SK-N-MC (cell line): Measurements from ENCODE around the gene DPM1.

Source experiments
- EZH2 ChIP-seq: fragments of 200-600 bp; sonication (generic); IDR thresholded peaks from one replicate; pipeline ENCODE4 v1.6.1; 2017; ENCODE audit warnings: antibody characterized with exemption
- FOXP2 ChIP-seq: optimal IDR thresholded peaks from 2 replicates; pipeline ENCODE3; 2011; ENCODE audit warnings: mild to moderate bottlenecking, moderate library complexity; ENCODE audit not compliant: insufficient read depth; ENCODE audit errors: extremely low read length, control extremely low read depth
- POLR2AphosphoS5 ChIP-seq: IDR thresholded peaks from 2 replicates; pipeline ENCODE4 v1.6.1; 2012; ENCODE audit warnings: mild to moderate bottlenecking, low read depth, low read length, borderline replicate concordance

- TF ChIP-seq EZH2, result no peak
- TF ChIP-seq POLR2AphosphoS5, result no peak
- TF ChIP-seq FOXP2, result no peak
Measured at GRCh38 chr20:50995506-50995905, 37.2 kb upstream of the DPM1 start.
